ENCODE results near the gene PAX7.

Gene PAX7

GRCh38 chr1:18657506-18658201 is 27.0 kb downstream of the PAX7 start:
- Histone ChIP-seq H3K27ac (ENCODE audit: low read depth, low read length) (no peak overlapping the region), H3K4me1 (ENCODE audit: control insufficient read depth, low read depth, low read length) (no peaks in the 10 kb centered on the region), H3K27me3 (ENCODE audit: insufficient read depth, low read length, poor library complexity) (peaks cover 22% of the 10 kb centered on the region)

DNA sequence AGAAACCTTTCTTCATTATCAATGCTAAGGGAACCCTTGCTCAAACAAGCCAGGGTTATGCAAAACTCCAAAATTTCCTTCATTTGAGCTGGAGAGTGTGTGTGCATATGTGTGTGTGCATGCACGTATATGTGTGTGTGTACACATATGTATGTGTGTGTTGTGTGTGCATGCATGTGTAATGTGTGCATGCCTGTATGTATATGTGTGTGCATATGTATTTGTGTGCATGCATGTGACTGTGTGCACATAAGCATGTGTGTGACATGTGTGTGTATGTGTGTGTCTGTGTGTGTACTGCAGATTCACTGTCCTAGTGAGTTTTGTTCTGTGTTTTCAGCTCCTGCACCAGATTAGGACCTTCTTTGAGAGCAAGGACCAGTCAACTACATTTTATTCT is 28.2 kb downstream of the PAX7 start:
- Histone ChIP-seq H2AK5ac (ENCODE audit: low read length) (no peak overlapping the region), H3K4me2 (ENCODE audit: low read length) (no peak overlapping the region), H3K56ac (ENCODE audit: low read length) (no peak overlapping the region), H3K9ac (ENCODE audit: low read length) (no peak overlapping the region), H3K4me3 (ENCODE audit: low read length) (no peak overlapping the region), H3K27ac (ENCODE audit: low read depth, low read length) (no peak overlapping the region), H2BK15ac (replicated peaks; ENCODE audit: low read depth) (no peak overlapping the region), H2BK120ac (ENCODE audit: low read depth, low read length) (no peak overlapping the region), H3K18ac (ENCODE audit: low read length) (no peak overlapping the region), H4K5ac (ENCODE audit: low read length) (no peak overlapping the region), H3K27me3 (ENCODE audit: insufficient read depth, low read length, poor library complexity) (peaks cover 10% of the 10 kb centered on the region), H3K79me2 (ENCODE audit: control insufficient read depth, insufficient read depth, low read length) (no peaks in the 10 kb centered on the region), H3K79me1 (ENCODE audit: low read length) (no peaks in the 10 kb centered on the region), H3K36me3 (ENCODE audit: control insufficient read depth, insufficient read depth, low read length) (no peaks in the 10 kb centered on the region), H3K4me1 (ENCODE audit: control insufficient read depth, low read depth, low read length) (no peaks in the 10 kb centered on the region), H3K23ac (ENCODE audit: low read length) (no peak overlapping the region), H4K8ac (ENCODE audit: low read depth, low read length) (no peak overlapping the region), H2BK5ac (ENCODE audit: low read length) (no peak overlapping the region), H3K4ac (ENCODE audit: low read depth, low read length) (no peak overlapping the region)
- no CpG with 5 or more reads among the region's 1 CpG for WGBS (ENCODE audit: extremely low coverage, insufficient coverage, low lambda C conversion rate)
- DNase-seq = no peak

More at GRCh38 chr1:18657506-18658201, 27.0 kb downstream of the PAX7 start:
- Histone ChIP-seq H3K79me1 (ENCODE audit: low read length) (no peaks in the 10 kb centered on the region), H3K23ac (ENCODE audit: low read length) (no peak overlapping the region), H2BK120ac (ENCODE audit: low read depth, low read length) (no peak overlapping the region), H3K4me2 (ENCODE audit: low read length) (no peak overlapping the region), H3K4ac (ENCODE audit: low read depth, low read length) (no peak overlapping the region), H4K5ac (ENCODE audit: low read length) (no peak overlapping the region), H3K9ac (ENCODE audit: low read length) (no peak overlapping the region), H3K4me3 (ENCODE audit: low read length) (no peak overlapping the region), H3K79me2 (ENCODE audit: control insufficient read depth, insufficient read depth, low read length) (no peaks in the 10 kb centered on the region), H2AK5ac (ENCODE audit: low read length) (no peak overlapping the region), H2BK15ac (replicated peaks; ENCODE audit: low read depth) (no peak overlapping the region), H3K18ac (ENCODE audit: low read length) (no peak overlapping the region), H4K8ac (ENCODE audit: low read depth, low read length) (no peak overlapping the region), H3K36me3 (ENCODE audit: control insufficient read depth, insufficient read depth, low read length) (no peaks in the 10 kb centered on the region), H2BK5ac (ENCODE audit: low read length) (no peak overlapping the region), H3K56ac (ENCODE audit: low read length) (no peak overlapping the region)
- no peak for DNase-seq
- WGBS (ENCODE audit: extremely low coverage, insufficient coverage, low lambda C conversion rate) = no CpG with 5 or more reads among the region's 17 CpGs

- no CpG with 5 or more reads among the region's 17 CpGs for WGBS (ENCODE audit: extremely low coverage, insufficient coverage, low lambda C conversion rate)
- Histone ChIP-seq H3K56ac (ENCODE audit: low read length) (no peak overlapping the region), H3K4me1 (ENCODE audit: control insufficient read depth, low read depth, low read length) (no peaks in the 10 kb centered on the region), H4K5ac (ENCODE audit: low read length) (no peak overlapping the region), H3K18ac (ENCODE audit: low read length) (no peak overlapping the region), H2BK120ac (ENCODE audit: low read depth, low read length) (no peak overlapping the region), H2AK5ac (ENCODE audit: low read length) (no peak overlapping the region), H3K79me1 (ENCODE audit: low read length) (no peaks in the 10 kb centered on the region), H3K79me2 (ENCODE audit: control insufficient read depth, insufficient read depth, low read length) (no peaks in the 10 kb centered on the region), H3K23ac (ENCODE audit: low read length) (no peak overlapping the region), H3K4me2 (ENCODE audit: low read length) (no peak overlapping the region), H2BK15ac (replicated peaks; ENCODE audit: low read depth) (no peak overlapping the region), H3K4me3 (ENCODE audit: low read length) (no peak overlapping the region), H3K27ac (ENCODE audit: low read depth, low read length) (no peak overlapping the region), H3K4ac (ENCODE audit: low read depth, low read length) (no peak overlapping the region), H2BK5ac (ENCODE audit: low read length) (no peak overlapping the region), H3K9ac (ENCODE audit: low read length) (no peak overlapping the region), H4K8ac (ENCODE audit: low read depth, low read length) (no peak overlapping the region), H3K36me3 (ENCODE audit: control insufficient read depth, insufficient read depth, low read length) (no peaks in the 10 kb centered on the region), H3K27me3 (ENCODE audit: insufficient read depth, low read length, poor library complexity) (peaks cover 8% of the 10 kb centered on the region)
- no peak for DNase-seq
Observed at GRCh38 chr1:18661404-18662285, 31.0 kb downstream of the PAX7 start.

DNA sequence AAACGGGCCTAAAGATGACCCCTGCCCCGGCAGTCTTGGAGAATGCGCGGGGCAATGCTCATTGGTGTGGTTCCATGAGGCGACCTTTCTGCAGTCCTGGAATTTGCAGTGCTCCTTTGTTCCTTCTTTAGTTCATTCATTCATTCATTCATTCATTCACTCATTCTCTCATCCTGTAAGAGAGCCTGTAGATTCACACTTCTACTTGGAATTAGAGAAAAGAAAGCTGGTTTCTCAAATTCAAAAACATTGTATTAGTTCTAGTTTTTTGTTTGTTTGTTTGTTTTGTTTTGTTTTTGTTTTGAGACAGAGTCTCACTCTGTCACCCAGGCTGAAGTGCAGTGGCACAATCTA is 31.6 kb downstream of the PAX7 start:
- no peak overlapping the region for H3K56ac ChIP-seq (ENCODE audit: low read length)
- no peak for DNase-seq
- no peak overlapping the region for H3K4me2 ChIP-seq (ENCODE audit: low read length)
- no peak overlapping the region for H3K23ac ChIP-seq (ENCODE audit: low read length)
- H3K27me3 ChIP-seq (ENCODE audit: insufficient read depth, low read length, poor library complexity) = peaks cover 8% of the 10 kb centered on the region
- H3K79me1 ChIP-seq (ENCODE audit: low read length) = no peaks in the 10 kb centered on the region
- H3K27ac ChIP-seq (ENCODE audit: low read depth, low read length) = no peak overlapping the region
- H2BK120ac ChIP-seq (ENCODE audit: low read depth, low read length) = no peak overlapping the region
- H2AK5ac ChIP-seq (ENCODE audit: low read length) = no peak overlapping the region
- no peak overlapping the region for H2BK5ac ChIP-seq (ENCODE audit: low read length)
- H3K4ac ChIP-seq (ENCODE audit: low read depth, low read length) = no peak overlapping the region
- no CpG with 5 or more reads among the region's 5 CpGs for WGBS (ENCODE audit: extremely low coverage, insufficient coverage, low lambda C conversion rate)
- H2BK15ac ChIP-seq (replicated peaks; ENCODE audit: low read depth) = no peak overlapping the region
- H4K5ac ChIP-seq (ENCODE audit: low read length) = no peak overlapping the region
- no peak overlapping the region for H3K9ac ChIP-seq (ENCODE audit: low read length)
- H3K4me3 ChIP-seq (ENCODE audit: low read length) = no peak overlapping the region
- no peaks in the 10 kb centered on the region for H3K36me3 ChIP-seq (ENCODE audit: control insufficient read depth, insufficient read depth, low read length)
- no peaks in the 10 kb centered on the region for H3K4me1 ChIP-seq (ENCODE audit: control insufficient read depth, low read depth, low read length)
- no peak overlapping the region for H3K18ac ChIP-seq (ENCODE audit: low read length)
- H3K79me2 ChIP-seq (ENCODE audit: control insufficient read depth, insufficient read depth, low read length) = no peaks in the 10 kb centered on the region
- H4K8ac ChIP-seq (ENCODE audit: low read depth, low read length) = no peak overlapping the region

DNA sequence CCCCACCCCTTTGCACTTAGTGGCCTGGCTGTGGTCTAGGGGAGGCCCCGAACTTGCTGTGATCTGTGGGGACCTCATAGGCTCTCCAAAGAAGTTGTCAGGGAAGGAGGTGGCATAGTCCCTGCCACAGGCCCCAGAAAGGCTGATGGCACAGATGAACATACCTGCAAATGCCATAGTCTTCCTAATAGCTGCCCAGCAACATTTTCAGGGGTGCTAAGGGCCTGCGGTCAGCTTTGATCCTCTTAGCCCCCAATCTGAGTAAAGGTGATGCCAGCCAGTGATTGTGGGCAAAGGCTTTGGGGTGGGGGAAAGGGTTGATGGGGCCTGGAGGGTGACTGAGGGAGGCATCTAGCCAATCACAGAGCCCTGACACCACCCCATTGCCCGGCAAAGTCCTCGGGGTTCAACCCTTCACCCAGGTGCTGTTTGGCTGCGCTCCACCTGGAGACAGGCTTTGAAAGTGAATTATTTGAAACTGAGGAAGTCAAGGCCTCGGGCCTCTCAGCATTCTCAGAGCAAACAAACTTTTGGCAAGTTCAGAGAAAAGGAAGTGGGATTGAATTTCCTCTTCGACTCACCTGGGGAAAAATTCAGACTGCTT is 35.8 kb downstream of the PAX7 start:
- H2BK120ac ChIP-seq (ENCODE audit: low read depth, low read length) = no peak overlapping the region

More for the DNA sequence above, 35.8 kb downstream of the PAX7 start:
- Histone ChIP-seq H4K5ac (ENCODE audit: low read length) (no peak overlapping the region), H3K36me3 (ENCODE audit: control insufficient read depth, insufficient read depth, low read length) (no peaks in the 10 kb centered on the region), H2BK5ac (ENCODE audit: low read length) (no peak overlapping the region), H3K79me1 (ENCODE audit: low read length) (no peaks in the 10 kb centered on the region), H3K4me2 (ENCODE audit: low read length) (no peak overlapping the region), H3K4me1 (ENCODE audit: control insufficient read depth, low read depth, low read length) (no peaks in the 10 kb centered on the region), H3K18ac (ENCODE audit: low read length) (no peak overlapping the region), H2AK5ac (ENCODE audit: low read length) (no peak overlapping the region), H3K27me3 (ENCODE audit: insufficient read depth, low read length, poor library complexity) (no peaks in the 10 kb centered on the region), H3K9ac (ENCODE audit: low read length) (no peak overlapping the region), H3K56ac (ENCODE audit: low read length) (no peak overlapping the region), H3K4ac (ENCODE audit: low read depth, low read length) (no peak overlapping the region), H3K4me3 (ENCODE audit: low read length) (no peak overlapping the region), H2BK15ac (replicated peaks; ENCODE audit: low read depth) (no peak overlapping the region), H3K27ac (ENCODE audit: low read depth, low read length) (no peak overlapping the region), H4K8ac (ENCODE audit: low read depth, low read length) (no peak overlapping the region), H3K23ac (ENCODE audit: low read length) (no peak overlapping the region), H3K79me2 (ENCODE audit: control insufficient read depth, insufficient read depth, low read length) (no peaks in the 10 kb centered on the region)
- no CpG with 5 or more reads among the region's 7 CpGs for WGBS (ENCODE audit: extremely low coverage, insufficient coverage, low lambda C conversion rate)
- no peak for DNase-seq
